BE2C (cell line): ENCODE results near the gene CDHR3.
A peak's percentile ranks its signal among the peaks of the same experiment; 100 is the strongest.

Experiments
- DNase-seq: peaks from one replicate; pipeline ENCODE4 v3.0.0-alpha.2; 2020
- H3K27me3 ChIP-seq: fragments of 250-450 bp; sonication (Bioruptor Pico); 2 replicates; pipeline ENCODE4 v1.5.1; 2020; ENCODE audit warnings: mild to moderate bottlenecking
- H3K36me3 ChIP-seq: fragments of 250-450 bp; sonication (Bioruptor Pico); 2 replicates; pipeline ENCODE4 v1.5.1; 2020; ENCODE audit warnings: mild to moderate bottlenecking
- H3K4me1 ChIP-seq: fragments of 250-450 bp; sonication (Bioruptor Pico); 2 replicates; pipeline ENCODE4 v1.5.1; 2020
- H3K4me3 ChIP-seq: 2 replicates; pipeline ENCODE4 v1.5.1; 2011; ENCODE audit warnings: low read depth, low read length
- H3K9me3 ChIP-seq: fragments of 250-450 bp; sonication (Bioruptor Pico); 2 replicates; pipeline ENCODE4 v1.5.1; 2020
- TF ChIP-seq, protein P1 (sequence below): IDR thresholded peaks from 2 replicates; pipeline ENCODE4 v1.5.1; 2012; ENCODE audit warnings: mild to moderate bottlenecking, low read depth, low read length

The CDHR3 gene

DNA sequence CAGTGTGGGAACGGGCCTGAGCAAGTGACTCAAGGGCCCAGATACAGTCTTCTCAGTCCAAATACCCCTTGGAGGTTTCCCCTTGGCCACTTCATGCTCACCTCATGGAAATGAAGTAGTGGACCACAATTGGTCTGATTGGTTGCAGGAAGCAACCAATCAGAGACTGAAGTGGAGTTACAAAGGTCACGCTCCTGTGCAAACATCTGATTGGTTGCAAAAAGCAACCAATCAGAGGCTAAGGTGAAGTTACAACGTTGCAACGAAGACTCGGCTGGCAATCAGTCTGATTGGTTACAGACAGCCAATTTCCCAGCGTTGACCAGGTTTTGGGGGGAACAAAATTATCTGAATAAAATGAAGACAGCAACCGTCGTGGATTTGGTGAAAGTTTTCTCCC is 72.5 kb downstream of the CDHR3 start:
- TF ChIP-seq, protein P1, sequence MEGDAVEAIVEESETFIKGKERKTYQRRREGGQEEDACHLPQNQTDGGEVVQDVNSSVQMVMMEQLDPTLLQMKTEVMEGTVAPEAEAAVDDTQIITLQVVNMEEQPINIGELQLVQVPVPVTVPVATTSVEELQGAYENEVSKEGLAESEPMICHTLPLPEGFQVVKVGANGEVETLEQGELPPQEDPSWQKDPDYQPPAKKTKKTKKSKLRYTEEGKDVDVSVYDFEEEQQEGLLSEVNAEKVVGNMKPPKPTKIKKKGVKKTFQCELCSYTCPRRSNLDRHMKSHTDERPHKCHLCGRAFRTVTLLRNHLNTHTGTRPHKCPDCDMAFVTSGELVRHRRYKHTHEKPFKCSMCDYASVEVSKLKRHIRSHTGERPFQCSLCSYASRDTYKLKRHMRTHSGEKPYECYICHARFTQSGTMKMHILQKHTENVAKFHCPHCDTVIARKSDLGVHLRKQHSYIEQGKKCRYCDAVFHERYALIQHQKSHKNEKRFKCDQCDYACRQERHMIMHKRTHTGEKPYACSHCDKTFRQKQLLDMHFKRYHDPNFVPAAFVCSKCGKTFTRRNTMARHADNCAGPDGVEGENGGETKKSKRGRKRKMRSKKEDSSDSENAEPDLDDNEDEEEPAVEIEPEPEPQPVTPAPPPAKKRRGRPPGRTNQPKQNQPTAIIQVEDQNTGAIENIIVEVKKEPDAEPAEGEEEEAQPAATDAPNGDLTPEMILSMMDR, result no peak

DNA sequence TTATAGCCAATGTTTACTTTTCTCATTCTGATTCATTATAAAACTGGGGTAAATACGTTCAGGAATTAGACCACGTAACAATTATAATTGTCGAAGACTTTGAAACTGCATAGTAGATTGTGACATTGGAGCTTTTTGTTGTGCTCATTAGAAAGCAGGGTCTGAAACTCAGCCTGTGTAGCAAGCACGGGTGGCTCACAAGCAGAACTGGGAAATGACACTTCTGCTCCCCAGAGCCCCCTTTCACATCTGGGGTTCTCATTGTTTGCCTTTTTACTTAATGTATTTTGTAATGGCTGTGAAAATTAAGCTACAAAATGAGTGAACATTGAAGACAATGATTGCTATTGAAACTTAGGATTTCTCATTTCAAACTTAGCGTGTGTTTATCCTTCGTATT is 72.9 kb downstream of the CDHR3 start:
- H3K4me3 ChIP-seq, result no peak overlapping the region
- DNase-seq, result no peak
- TF ChIP-seq, protein P1, result no peak
- no peaks in the 10 kb centered on the region for H3K27me3 ChIP-seq
- peaks cover 14% of the 10 kb centered on the region for H3K4me1 ChIP-seq
- no peaks in the 10 kb centered on the region for H3K36me3 ChIP-seq
- no peaks in the 10 kb centered on the region for H3K9me3 ChIP-seq

More for the DNA sequence above, 72.5 kb downstream of the CDHR3 start:
- Histone ChIP-seq H3K4me1 (peaks cover 11% of the 10 kb centered on the region; the same call in 1 of the 2 replicates), H3K9me3 (no peaks in the 10 kb centered on the region), H3K27me3 (no peaks in the 10 kb centered on the region), H3K4me3 (no peak overlapping the region), H3K36me3 (no peaks in the 10 kb centered on the region)
- DNase-seq, result no peak

DNA sequence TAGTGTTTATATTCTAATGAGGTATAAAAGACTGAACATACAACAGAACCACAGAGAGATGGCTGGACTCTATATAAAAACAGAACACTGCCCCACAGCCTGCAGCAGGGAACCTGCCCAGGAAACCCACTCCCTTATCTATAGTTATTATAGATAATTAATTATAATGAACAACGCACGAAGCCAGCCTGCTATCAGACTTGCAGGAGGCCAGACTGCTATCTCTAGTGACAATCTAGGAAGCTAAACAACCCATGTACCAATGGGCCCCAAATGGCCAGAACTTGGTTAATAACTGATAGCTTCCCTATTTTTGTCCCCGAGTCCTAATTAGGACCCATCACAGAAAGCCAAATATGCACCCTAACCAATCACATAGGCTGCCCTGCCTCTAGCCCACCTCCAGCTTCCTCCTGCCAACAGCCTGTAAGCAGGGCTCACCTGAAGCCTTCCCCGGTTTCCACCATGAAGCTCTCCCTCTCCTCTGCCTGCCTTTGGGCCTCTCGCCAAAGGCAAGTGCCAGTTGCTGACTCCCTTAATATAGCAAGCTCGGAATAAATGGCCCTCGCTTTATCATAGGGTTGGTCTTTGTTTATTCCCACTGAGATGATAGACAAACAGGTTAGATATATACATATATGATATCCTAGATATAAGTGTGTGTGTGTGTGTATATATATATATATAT is 74.6 kb downstream of the CDHR3 start:
- Histone ChIP-seq H3K36me3 (no peaks in the 10 kb centered on the region), H3K4me3 (no peak overlapping the region), H3K4me1 (peaks cover 18% of the 10 kb centered on the region), H3K27me3 (no peaks in the 10 kb centered on the region), H3K9me3 (no peaks in the 10 kb centered on the region)
- peak; percentile 51 for DNase-seq
- TF ChIP-seq, protein P1, result no peak

DNA sequence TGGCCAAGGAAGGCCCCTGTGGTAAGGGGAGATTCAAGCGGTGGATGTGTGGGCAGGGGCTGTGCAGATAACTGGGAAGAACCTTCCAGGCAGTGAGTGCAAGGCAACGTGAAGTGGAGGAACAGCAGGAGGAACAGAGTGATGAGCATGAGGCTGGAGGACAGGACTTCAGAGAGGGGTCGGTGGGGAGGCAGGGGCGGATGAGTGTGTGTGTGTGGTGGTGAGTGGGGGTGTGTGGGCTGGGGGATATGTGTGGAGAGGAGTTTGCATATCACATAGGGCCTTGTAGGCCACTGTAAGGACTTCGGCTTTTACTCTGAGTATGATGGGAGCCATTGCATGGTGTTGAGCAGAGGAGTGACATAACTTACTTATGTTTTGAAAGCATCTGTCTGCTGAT is 75.2 kb downstream of the CDHR3 start:
- H3K9me3 ChIP-seq, result no peaks in the 10 kb centered on the region
- no peak overlapping the region for H3K4me3 ChIP-seq
- DNase-seq, result no peak
- no peaks in the 10 kb centered on the region for H3K27me3 ChIP-seq
- TF ChIP-seq, protein P1, result no peak
- peaks cover 20% of the 10 kb centered on the region for H3K4me1 ChIP-seq
- no peaks in the 10 kb centered on the region for H3K36me3 ChIP-seq

DNA sequence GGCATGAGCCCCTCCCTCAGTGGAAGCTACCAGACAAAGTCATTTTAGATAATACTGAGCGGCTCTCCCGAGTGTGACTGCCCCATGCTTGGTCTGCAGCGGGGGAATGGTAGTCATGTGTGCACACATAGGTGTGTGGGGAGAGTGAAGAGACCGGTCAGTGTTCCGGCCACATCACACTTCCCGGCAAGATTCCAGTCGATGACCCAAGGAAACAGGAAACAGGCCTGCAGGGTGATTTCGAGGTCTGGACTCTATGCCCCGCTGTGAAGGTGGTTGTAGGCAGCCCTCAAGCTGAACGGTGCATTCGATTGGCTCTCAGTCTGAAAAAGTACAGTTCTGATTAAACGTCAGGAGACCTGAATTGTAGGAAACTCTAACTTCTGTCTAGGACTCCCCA is 75.9 kb downstream of the CDHR3 start:
- Histone ChIP-seq H3K36me3 (no peaks in the 10 kb centered on the region), H3K4me1 (peaks cover 20% of the 10 kb centered on the region), H3K27me3 (no peaks in the 10 kb centered on the region), H3K9me3 (no peaks in the 10 kb centered on the region), H3K4me3 (no peak overlapping the region)
- TF ChIP-seq, protein P1, result no peak
- DNase-seq, result no peak

DNA sequence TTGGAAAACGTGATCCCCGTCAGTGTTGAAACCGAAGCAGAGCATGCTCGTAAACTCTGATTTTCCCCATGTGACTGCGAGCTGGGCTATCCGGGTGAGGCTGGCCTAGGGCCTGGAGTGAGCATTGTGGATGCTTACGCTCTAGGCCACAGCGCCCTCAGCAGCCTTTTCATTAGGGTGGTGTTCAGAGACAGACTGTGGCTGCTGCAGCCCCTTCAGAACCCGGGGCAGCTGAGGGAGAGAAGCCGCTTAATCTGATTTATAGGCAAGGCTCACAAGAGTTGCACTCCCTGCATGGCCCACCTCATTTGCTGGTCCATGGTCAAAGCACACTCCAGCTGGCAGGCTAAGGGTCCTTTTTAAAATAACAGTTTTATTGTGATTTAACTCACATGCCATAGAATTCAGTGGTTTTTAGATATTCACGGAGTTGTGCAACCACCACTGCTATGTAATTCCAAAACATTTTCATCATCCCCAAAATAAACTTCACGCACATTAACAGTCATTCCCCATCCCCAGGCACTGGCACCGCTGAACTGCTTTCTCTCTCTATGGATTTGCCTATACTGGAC is 76.5 kb downstream of the CDHR3 start:
- DNase-seq, result peak; percentile 35
- Histone ChIP-seq H3K4me1 (peaks cover 20% of the 10 kb centered on the region), H3K27me3 (no peaks in the 10 kb centered on the region), H3K4me3 (no peak overlapping the region), H3K36me3 (no peaks in the 10 kb centered on the region), H3K9me3 (no peaks in the 10 kb centered on the region)
- TF ChIP-seq, protein P1, result peak; percentile 36
